T-helper 17 cell (primary cell): ENCODE data around the gene TLCD3B. TPM values are rescaled to one million over a fixed set of nuclear protein-coding genes. Genes with fewer than 3 reads are reported as not detected.
A peak's percentile ranks its signal among the peaks of the same experiment; 100 is the strongest.

Source experiments
- ATAC-seq: fragments of 150-1000 bp; cut with Tn5 transposase; 2 replicates; pipeline ENCODE4 v1.10.0; 2021; ENCODE audit warnings: mild to moderate bottlenecking, moderate library complexity
- DNase-seq, 3 donors: peaks; one replicate each; pipeline versions ENCODE4 v3.0.0 to v3.0.0-alpha.2; 2020 to 2021
- H3K9me3 ChIP-seq: one replicate; pipeline ENCODE4 v1.7.0; 2013; ENCODE audit warnings: low read length, mild to moderate bottlenecking; ENCODE audit not compliant: control insufficient read depth, poor library complexity, severe bottlenecking
- H3K27ac Mint-ChIP-seq: one replicate; pipeline ENCODE4 v1.8.0; 2022; ENCODE audit warnings: mild to moderate bottlenecking, moderate library complexity, mixed read lengths
- H3K27me3 Mint-ChIP-seq: one replicate; pipeline ENCODE4 v1.8.0; 2022; ENCODE audit warnings: mixed read lengths
- H3K36me3 Mint-ChIP-seq: one replicate; pipeline ENCODE4 v1.8.0; 2022; ENCODE audit warnings: low read depth, mixed read lengths
- H3K4me1 Mint-ChIP-seq: one replicate; pipeline ENCODE4 v1.8.0; 2022; ENCODE audit warnings: mild to moderate bottlenecking, mixed read lengths
- H3K4me3 Mint-ChIP-seq: one replicate; pipeline ENCODE4 v1.8.0; 2022; ENCODE audit warnings: mild to moderate bottlenecking, moderate library complexity, mixed read lengths
- total RNA-seq, 4 donors: library from RNA in 2 of 4; stranded (reverse) in 2 of 4; gene quantifications; one replicate each; pipeline ENCODE4 v1.2.3 and lab custom pipeline; 2022 to 2026

Gene TLCD3B
- total RNA-seq, 2 donors from 2014 or later, result not detected

- peaks cover 2% of the 10 kb centered on the region for H3K36me3 Mint-ChIP-seq
- no peaks in the 10 kb centered on the region for H3K9me3 ChIP-seq
- H3K4me3 Mint-ChIP-seq, result no peak overlapping the region
- H3K27ac Mint-ChIP-seq, result no peak overlapping the region
- ATAC-seq (no peak), DNase-seq (no peak)
- H3K27me3 Mint-ChIP-seq, result no peaks in the 10 kb centered on the region
- H3K4me1 Mint-ChIP-seq, result peaks cover 29% of the 10 kb centered on the region
These were observed 38.6 kb downstream of the TLCD3B start for GRCh38 chr16:29992344-29992967.

GRCh38 chr16:29991571-29991904 lies 39.5 kb downstream of the TLCD3B start:
- peaks cover 2% of the 10 kb centered on the region for H3K36me3 Mint-ChIP-seq
- H3K4me1 Mint-ChIP-seq, result peaks cover 24% of the 10 kb centered on the region
- no peak for ATAC-seq
- no peak for DNase-seq
- no peaks in the 10 kb centered on the region for H3K27me3 Mint-ChIP-seq
- no peaks in the 10 kb centered on the region for H3K9me3 ChIP-seq
- no peak overlapping the region for H3K4me3 Mint-ChIP-seq
- no peak overlapping the region for H3K27ac Mint-ChIP-seq

GRCh38 chr16:29990883-29991570 lies 40.0 kb downstream of the TLCD3B start:
- no peaks in the 10 kb centered on the region for H3K27me3 Mint-ChIP-seq
- ATAC-seq, result no peak
- peak overlapping the region; percentile 19 for H3K4me3 Mint-ChIP-seq
- H3K27ac Mint-ChIP-seq, result no peak overlapping the region
- H3K4me1 Mint-ChIP-seq, result peaks cover 21% of the 10 kb centered on the region
- H3K9me3 ChIP-seq, result no peaks in the 10 kb centered on the region
- H3K36me3 Mint-ChIP-seq, result peaks cover 2% of the 10 kb centered on the region
- DNase-seq, result no peak

- peaks cover 19% of the 10 kb centered on the region for H3K4me1 Mint-ChIP-seq
- H3K27me3 Mint-ChIP-seq, result no peaks in the 10 kb centered on the region
- H3K27ac Mint-ChIP-seq, result no peak overlapping the region
- H3K4me3 Mint-ChIP-seq, result no peak overlapping the region
- ATAC-seq (no peak), DNase-seq (no peak)
- no peaks in the 10 kb centered on the region for H3K9me3 ChIP-seq
- H3K36me3 Mint-ChIP-seq, result peaks cover 7% of the 10 kb centered on the region
These were observed 41.0 kb downstream of the TLCD3B start for GRCh38 chr16:29990034-29990433.

- DNase-seq (no peak), ATAC-seq (no peak)
- Mint-ChIP-seq H3K4me3 (no peak overlapping the region), H3K27me3 (no peaks in the 10 kb centered on the region), H3K4me1 (peaks cover 12% of the 10 kb centered on the region), H3K27ac (no peak overlapping the region), H3K36me3 (peaks cover 8% of the 10 kb centered on the region)
- H3K9me3 ChIP-seq, result no peaks in the 10 kb centered on the region
These were observed 41.8 kb downstream of the TLCD3B start for GRCh38 chr16:29989111-29989858.

GRCh38 chr16:29988346-29989075 lies 42.6 kb downstream of the TLCD3B start:
- Mint-ChIP-seq H3K36me3 (peaks cover 10% of the 10 kb centered on the region), H3K4me1 (peaks cover 7% of the 10 kb centered on the region), H3K27me3 (no peaks in the 10 kb centered on the region), H3K4me3 (no peak overlapping the region), H3K27ac (no peak overlapping the region)
- ATAC-seq (no peak), DNase-seq (no peak)
- no peaks in the 10 kb centered on the region for H3K9me3 ChIP-seq

GRCh38 chr16:29987371-29988085 lies 43.5 kb downstream of the TLCD3B start:
- no peak for ATAC-seq
- Mint-ChIP-seq H3K4me1 (peaks cover 7% of the 10 kb centered on the region), H3K27ac (no peak overlapping the region), H3K4me3 (no peak overlapping the region), H3K27me3 (no peaks in the 10 kb centered on the region), H3K36me3 (peaks cover 10% of the 10 kb centered on the region)
- no peaks in the 10 kb centered on the region for H3K9me3 ChIP-seq
- no peak for DNase-seq

GRCh38 chr16:29986931-29987330 lies 44.1 kb downstream of the TLCD3B start:
- no peak for DNase-seq
- ATAC-seq, result no peak
- Mint-ChIP-seq H3K4me1 (peaks cover 7% of the 10 kb centered on the region), H3K4me3 (no peak overlapping the region), H3K36me3 (peaks cover 10% of the 10 kb centered on the region), H3K27me3 (no peaks in the 10 kb centered on the region), H3K27ac (no peak overlapping the region)
- no peaks in the 10 kb centered on the region for H3K9me3 ChIP-seq

GRCh38 chr16:29986231-29986630 lies 44.8 kb downstream of the TLCD3B start:
- no peaks in the 10 kb centered on the region for H3K9me3 ChIP-seq
- peaks cover 10% of the 10 kb centered on the region for H3K36me3 Mint-ChIP-seq
- H3K27me3 Mint-ChIP-seq, result no peaks in the 10 kb centered on the region

GRCh38 chr16:29985271-29985811 lies 45.7 kb downstream of the TLCD3B start:
- H3K4me1 Mint-ChIP-seq, result peaks cover 8% of the 10 kb centered on the region
- no peak for ATAC-seq
- H3K27me3 Mint-ChIP-seq, result no peaks in the 10 kb centered on the region
- H3K4me3 Mint-ChIP-seq, result no peak overlapping the region
- H3K36me3 Mint-ChIP-seq, result peaks cover 10% of the 10 kb centered on the region
- DNase-seq, result no peak
- no peak overlapping the region for H3K27ac Mint-ChIP-seq
- no peaks in the 10 kb centered on the region for H3K9me3 ChIP-seq

More at GRCh38 chr16:29986231-29986630, 44.8 kb downstream of the TLCD3B start:
- no peak overlapping the region for H3K4me3 Mint-ChIP-seq
- H3K27ac Mint-ChIP-seq, result no peak overlapping the region
- ATAC-seq (no peak), DNase-seq (no peak)
- peaks cover 7% of the 10 kb centered on the region for H3K4me1 Mint-ChIP-seq

- H3K9me3 ChIP-seq, result no peaks in the 10 kb centered on the region
- H3K4me3 Mint-ChIP-seq, result no peak overlapping the region
- H3K36me3 Mint-ChIP-seq, result peaks cover 10% of the 10 kb centered on the region
- H3K27ac Mint-ChIP-seq, result no peak overlapping the region
- peaks cover 10% of the 10 kb centered on the region for H3K4me1 Mint-ChIP-seq
- no peak for DNase-seq
- ATAC-seq, result no peak
- H3K27me3 Mint-ChIP-seq, result no peaks in the 10 kb centered on the region
These were observed 46.3 kb downstream of the TLCD3B start for GRCh38 chr16:29984764-29985147.

- no peaks in the 10 kb centered on the region for H3K27me3 Mint-ChIP-seq
- H3K4me3 Mint-ChIP-seq, result no peak overlapping the region
- no peak overlapping the region for H3K27ac Mint-ChIP-seq
- H3K36me3 Mint-ChIP-seq, result peaks cover 13% of the 10 kb centered on the region
- H3K4me1 Mint-ChIP-seq, result peaks cover 10% of the 10 kb centered on the region
- no peak for DNase-seq
- ATAC-seq, result no peak
- H3K9me3 ChIP-seq, result no peaks in the 10 kb centered on the region
These were observed 46.8 kb downstream of the TLCD3B start for GRCh38 chr16:29984137-29984763.
